Activated CD4-positive, alpha-beta T cell treated with anti-CD3 and anti-CD28 coated beads, Interleukin-10, Interleukin-2, amounts not matched to agents 100 ng/mL and 50 ng/mL, durations not matched to agents 16 hours and 8 hours (primary cell): ENCODE results near the gene PPP1R13B.
"Not testable (repeated sequence)": the region's sequence is repeated elsewhere in the genome, so short reads cannot be mapped to it uniquely, and the experiment has no call there.

ENCODE experiments used
- DNase-seq: peaks from one replicate; pipeline ENCODE4 v3.0.0-alpha.2; 2020

The PPP1R13B gene, protein sequence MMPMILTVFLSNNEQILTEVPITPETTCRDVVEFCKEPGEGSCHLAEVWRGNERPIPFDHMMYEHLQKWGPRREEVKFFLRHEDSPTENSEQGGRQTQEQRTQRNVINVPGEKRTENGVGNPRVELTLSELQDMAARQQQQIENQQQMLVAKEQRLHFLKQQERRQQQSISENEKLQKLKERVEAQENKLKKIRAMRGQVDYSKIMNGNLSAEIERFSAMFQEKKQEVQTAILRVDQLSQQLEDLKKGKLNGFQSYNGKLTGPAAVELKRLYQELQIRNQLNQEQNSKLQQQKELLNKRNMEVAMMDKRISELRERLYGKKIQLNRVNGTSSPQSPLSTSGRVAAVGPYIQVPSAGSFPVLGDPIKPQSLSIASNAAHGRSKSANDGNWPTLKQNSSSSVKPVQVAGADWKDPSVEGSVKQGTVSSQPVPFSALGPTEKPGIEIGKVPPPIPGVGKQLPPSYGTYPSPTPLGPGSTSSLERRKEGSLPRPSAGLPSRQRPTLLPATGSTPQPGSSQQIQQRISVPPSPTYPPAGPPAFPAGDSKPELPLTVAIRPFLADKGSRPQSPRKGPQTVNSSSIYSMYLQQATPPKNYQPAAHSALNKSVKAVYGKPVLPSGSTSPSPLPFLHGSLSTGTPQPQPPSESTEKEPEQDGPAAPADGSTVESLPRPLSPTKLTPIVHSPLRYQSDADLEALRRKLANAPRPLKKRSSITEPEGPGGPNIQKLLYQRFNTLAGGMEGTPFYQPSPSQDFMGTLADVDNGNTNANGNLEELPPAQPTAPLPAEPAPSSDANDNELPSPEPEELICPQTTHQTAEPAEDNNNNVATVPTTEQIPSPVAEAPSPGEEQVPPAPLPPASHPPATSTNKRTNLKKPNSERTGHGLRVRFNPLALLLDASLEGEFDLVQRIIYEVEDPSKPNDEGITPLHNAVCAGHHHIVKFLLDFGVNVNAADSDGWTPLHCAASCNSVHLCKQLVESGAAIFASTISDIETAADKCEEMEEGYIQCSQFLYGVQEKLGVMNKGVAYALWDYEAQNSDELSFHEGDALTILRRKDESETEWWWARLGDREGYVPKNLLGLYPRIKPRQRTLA

DNA sequence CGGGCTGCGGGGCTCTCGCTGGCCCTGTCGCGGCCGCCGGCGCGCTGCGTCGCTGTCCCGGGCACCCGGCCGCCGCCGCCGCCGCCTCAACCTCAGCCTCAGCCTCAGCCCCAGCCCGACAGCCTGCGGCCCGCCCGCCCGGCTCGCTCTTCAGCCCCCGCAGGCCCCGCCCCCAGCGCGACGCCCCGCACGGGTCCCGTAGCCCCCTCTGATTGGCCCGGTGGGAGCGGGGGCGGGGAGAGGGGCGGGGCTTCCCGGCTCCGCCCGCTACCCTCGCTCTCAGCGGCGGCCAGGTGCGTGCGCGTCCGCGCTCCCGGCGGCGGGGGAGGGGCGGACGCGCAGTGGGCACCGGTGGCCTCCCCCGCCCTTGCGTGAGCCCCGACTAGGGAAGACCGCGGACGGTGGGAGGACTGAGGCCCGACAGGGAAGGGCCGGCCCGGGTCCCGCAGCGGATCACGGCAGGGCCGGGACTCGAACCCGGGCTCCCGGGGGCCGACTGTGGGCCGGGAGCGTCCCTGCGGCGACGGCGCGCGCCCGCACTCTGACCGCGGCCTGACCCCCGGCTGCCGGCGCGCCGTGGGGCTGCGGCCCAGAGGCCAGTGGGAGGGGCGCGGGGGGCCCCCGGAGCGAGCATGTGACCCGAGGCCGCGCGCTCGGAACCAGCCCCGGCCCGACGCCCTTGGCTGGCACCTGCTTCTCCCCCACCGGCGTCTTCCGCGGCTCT is at the start of gene PPP1R13B:
Gene PPP1R13B (minus strand): TSS at position 125 of the 724 bp plus-strand sequence. CDS start 268 bp downstream, outside the sequence.
- peak; percentile 95 for DNase-seq

DNA sequence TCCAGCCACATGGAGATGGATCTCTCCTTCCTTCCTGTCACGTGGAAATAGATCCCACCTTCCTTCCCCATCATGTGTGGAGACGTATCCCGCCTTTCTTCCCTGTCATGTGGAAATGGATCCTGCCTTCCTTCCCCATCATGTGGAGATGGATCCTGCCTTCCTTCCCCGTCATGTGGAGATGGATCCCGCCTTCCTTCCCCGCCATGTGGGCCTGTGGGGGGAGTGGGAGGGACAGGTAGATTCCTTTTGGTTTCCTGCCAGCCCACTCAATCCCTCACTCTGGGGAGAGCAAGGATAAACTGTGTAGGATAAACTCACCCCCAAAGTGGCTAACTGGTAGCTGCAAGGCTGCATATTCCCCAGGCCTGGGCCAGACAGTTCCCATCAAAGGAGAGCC is 49.2 kb upstream of the PPP1R13B start:
- no peak for DNase-seq

DNA sequence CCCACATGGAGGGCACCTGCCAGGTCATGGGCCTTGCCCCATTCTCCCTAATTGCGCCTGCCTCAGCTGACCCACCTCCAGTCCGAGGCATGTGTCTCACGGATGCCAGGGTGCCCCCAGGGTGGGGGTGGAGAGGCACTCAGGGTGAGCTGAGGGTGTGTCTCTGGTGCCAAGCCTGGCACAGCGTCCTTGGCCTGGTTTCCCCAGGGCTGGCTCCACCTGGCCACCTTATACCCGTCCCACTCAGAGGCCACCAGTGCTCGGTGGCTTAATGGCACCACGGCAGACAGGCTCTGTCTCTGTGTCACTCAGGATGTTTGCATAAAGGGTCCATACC is 47.3 kb upstream of the PPP1R13B start:
- DNase-seq: no peak

DNA sequence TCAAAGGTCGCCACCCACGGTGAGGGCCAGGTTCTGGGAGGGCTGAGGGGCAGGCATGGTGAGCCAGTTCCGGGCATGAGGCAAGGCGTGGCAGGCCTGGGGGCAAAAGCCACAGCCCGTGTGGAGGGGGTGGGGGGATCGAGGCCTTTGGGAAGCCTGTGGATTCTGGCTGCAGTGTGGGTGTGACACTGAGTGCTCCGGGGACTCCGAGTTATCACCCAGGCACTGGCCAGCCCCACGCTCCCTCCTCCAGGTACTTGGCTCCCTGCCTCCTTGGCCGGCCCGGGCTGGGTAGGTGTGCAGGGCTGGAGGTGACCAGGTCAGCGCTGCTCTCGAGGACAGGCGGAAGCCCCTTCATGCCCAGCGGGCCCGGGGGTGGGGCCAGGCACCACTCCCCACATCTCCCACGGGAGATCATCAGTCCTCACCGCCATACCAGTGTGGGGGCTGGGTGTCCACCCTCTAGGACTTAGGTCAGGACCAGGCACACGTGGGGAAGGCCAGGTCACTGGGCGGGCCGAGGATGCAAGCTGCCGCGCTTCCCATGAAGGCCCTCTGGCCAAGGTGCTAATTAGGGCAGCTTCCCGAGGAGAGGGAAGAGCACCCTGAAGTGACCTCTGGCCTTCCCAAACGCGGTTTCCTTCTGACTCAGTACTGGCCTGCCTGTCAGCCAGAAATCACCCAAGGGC is 46.8 kb upstream of the PPP1R13B start:
- DNase-seq: no peak

DNA sequence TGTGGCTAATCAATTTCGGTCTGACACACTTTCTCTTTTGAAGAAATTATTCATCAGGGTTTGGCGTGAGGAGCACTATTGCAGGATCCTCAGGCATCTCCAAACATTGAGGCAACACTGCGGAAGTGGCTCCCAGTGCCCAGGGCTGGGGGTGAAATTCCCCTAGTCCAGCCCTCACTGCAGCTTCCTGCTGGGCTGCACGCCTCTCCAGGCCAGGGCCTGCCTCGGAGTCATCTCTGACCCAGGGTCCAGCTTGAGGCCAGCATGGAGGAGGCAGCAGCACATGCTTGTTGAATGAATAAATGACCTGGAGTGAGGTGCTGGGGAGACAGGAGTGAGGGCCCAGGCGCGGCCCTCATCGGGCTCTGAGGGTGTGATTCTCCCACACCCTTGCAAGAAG is 44.9 kb upstream of the PPP1R13B start:
- DNase-seq: no peak

DNA sequence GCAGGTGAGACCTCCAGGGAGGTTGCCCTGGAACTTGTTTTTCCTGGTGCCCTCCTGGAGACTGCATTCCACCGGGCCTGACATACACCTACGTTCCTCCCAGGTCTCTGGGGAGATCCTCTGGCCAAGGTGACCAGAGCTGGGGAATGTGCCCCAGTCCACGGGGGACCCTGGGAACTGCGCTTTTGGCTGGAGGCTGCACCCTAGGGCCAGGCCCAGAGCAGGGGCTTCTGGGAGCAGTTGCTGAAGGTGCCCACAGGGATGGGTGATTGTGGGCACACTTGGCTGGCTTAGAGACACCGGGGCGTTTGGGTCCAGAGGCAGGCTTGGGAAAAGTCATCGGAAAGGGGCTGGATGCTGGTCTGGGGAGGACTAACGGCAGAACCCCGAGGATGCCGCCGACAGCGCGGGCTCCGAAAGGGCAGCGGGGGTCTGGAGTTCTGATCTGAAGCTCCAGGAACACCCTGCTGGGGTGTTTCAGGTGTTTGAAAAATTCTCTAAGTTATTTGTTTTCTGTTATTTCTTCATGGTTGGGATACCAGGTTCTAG is 44.4 kb upstream of the PPP1R13B start:
- no peak for DNase-seq

DNA sequence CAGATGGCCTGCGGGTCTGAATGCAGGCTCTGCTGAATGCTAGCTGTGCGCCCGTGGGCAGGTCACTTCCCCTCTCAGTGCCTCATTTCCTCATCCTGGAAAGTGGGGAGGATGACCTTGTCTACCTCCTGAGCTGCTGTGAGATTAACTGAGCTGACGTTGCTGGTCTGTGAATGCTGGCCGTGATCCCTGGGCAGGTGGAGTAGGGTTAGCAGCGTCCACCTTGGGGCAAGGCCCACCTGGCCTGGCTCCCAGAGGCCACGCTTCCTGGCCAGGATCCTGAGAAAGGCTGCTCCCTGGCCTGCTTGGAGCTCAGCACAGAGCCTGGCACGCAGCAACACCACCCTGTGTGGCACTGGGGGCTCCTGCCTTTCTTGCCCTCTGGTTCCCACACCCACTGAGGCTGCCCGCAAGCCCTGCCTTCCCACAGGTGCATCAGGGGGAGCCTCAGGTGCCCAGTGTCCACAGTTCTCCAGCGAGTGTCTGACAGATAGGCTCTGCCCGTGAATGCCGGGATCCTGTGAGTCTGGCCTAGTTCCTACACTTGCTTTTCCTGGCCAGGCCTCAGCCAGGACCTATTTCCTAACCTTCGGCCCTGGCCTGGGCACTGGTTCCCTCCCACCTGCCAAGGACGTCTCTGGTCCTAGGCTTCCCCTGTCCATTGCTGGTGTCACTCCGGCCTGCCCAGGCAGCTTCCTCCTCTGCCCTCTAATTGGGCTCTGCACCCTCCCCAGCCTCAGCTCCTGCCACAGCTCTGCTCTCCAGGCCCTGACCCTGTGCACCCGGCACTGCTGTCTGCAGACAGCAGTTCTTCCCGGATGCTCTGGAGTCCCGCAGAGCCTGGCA is 43.7 kb upstream of the PPP1R13B start:
- DNase-seq: no peak

DNA sequence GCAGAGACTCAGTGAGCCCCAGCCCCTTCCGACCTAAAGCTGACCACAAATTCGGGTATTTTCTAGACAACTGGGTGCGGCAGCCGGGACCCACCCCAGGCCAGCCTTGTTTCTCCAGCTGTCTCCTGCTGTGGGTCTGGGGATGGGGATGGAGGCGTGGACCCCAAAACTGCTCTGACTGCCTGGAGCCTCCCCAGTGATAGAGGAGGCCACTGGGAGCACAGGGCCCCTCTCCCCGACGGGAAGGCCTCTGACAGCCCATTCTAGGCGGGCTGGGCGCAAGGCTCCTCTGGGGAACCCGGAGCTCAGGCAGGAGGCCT is 42.6 kb upstream of the PPP1R13B start:
- DNase-seq: no peak

DNA sequence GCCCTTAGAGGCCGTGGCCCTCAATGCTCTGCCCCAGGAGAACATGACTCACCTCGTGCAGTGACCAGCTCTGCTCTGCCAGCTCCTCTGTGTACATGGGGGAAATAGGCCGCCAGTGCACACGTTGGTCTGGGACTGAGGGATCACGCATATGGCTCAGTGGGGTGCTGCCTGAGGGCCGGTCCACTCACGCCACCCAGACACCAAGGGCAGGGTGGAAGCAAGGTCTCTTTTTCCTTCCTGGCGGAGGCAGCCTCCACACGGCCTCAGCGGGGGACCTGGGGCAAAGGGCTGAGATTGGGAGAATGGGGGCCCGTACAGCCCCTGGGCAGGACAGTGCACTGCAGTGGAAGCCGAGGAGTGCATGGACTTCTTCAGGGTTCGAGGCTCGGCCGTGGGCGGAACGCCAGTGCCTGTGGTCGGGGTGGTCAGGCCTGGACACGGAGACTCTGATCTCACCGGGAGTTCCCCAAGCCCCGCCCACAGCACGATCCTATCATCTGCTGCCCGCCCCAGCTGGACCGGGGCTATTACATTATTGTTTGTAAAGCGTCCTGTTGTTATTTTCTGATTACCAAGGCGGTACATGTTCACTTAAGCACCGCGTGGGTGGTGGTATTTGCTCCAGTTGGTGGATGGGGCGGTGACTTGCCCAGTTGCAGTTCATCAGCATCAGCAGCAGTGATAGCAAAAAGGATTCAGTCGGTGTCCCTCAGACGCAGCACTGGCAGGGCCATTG is 42.1 kb upstream of the PPP1R13B start:
- DNase-seq: no peak

DNA sequence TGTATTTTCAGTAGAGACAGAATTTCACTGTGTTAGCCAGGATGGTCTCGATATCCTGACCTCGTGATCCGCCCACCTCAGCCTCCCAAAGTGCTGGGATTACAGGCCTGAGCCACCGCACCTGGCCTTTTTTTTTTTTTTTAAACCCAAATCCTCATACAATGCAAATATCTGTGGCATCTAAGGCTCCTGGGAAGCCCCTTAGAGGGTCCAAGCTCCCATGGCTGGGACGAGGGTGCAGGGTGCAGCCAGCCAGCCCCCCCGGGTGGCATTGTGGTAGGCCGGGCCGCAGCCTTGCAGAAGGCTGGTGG is 41.6 kb upstream of the PPP1R13B start:
- DNase-seq: not testable (repeated sequence)

DNA sequence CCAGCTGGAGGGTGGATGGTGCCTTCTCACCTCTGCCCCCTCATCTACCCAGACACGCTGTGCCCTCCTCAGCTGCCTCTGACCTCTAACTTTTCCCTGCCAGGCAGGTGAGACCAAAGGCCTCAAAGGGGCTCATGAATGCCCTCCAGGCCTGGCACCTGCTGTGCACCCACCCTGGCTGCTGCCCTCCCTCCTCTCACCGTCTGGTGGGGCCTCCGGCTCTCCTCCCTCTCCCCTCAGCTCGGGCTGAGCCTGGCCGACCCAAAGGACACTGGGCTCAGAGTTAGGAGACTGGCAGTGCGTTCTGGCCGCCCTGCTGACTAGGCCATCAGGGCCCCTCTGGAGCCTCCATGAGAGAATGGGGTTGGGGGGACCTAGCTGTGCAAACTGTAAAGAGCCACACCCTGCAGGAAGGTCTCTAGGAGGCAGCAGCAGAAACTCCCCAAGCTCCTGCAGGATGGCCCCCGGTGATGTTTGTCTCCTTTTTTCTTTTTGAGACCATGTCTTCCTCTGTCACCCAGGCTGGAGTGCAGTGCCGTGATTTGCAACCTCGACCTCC is 40.3 kb upstream of the PPP1R13B start:
- DNase-seq: no peak

DNA sequence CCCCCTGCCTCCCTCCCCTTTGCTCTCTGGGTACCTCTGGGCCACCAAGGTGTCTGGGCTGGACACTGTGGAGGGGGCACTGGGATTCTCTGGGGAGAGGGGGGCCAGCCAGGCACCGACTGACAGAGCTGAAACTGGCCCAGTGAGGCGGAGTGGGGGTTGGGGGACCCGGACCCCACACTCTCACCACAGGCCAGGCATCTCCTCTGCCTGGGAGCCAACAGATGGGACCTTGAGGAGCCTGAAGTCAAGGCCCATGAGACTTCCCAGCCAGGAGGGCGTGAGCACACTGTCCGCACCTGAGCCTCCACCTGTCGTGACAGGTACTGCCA is 39.8 kb upstream of the PPP1R13B start:
- no peak for DNase-seq

DNA sequence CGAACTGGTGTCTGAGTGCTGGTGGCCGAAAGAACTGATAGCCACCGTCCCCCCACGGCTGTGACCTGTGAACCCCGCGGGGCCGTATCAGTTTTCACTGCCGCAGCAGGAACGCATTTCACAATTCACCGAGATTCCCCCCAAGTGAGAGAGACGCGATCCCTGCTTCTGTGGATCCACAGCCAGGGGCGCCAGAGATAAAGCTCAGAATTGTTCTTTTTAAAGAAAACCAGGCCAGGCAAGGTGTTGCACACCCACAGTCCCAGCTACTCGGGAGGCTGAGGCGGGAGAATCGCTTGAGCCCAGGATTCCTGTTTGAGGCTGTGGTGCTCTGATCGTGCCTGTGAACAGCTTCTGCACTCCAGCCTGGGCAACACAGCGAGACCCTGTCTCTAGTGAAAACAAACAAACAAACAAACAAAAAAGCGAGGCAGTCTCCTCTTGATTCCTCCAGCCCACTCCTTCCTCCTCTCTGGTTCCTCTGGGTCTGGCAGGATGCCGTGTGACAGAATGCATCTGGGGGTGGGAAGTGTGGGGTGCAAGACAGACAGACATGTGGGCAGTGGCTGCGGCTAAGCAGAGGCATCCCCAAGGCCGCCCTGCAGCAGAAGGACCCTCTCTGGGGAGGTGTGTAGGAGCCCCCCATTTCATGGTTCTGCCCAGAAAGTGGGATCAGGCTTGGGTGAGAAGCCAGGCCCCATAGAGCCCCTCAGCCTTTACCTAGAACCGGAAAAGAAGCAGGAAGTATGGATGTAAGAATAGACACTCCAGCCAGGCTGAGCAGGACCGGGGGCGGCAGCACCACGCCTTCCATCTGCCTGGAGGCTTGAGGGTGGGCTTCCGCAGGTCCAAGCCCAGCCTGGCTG is 39.2 kb upstream of the PPP1R13B start:
- no peak for DNase-seq

DNA sequence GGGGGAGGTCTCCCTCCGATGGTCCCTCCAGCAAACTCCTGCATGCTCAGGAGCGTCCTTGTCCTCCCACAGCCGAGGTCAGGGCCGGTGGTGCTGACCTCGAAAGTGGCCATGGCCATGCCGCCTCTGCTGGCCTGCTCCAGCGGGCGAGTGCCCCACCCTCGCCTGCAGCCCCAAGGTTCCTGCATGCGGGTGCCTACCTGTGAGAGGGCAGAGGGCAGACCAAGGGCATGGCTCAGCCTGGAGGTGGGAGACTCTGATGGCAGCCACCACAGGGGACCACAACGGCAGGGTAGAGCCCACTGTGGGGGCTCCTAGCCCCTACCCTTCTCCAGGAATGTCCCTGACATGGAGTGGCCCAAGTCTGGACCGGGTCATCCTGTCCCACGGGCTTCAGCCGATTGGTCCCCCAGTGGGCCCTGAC is 38.1 kb upstream of the PPP1R13B start:
- DNase-seq: no peak

DNA sequence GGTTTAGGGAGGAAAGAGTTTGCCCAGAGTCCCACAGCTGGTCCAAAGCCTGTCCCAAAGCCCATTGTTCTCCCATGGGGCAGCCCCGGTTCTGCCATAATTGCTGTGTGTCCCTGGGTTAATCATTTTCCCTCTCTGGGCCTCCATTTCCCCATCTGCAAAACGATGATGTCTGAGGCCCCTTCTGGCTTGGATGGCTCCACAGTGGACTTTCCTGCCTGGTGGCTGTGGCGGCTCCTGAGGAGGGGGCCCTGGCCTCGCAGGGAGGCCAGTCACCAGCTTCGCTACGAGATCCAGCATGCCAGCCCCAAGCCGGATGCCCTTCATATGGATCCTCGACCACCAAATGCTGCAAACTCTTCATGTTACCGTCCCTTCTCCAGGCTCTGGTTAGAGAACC is 37.5 kb upstream of the PPP1R13B start:
- DNase-seq: no peak

DNA sequence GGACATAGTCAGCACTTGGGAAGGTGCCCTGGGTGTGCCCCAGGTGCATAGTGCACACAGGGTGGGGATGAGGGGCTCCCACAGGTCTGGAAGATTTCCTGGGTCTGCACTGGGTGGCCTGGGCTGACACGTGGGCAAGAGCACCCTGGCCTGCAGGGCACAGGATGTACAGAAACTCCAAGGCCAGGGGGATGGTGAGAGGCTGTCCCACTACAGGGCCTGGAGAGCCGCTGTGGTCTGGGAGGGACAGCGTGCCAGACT is 35.8 kb upstream of the PPP1R13B start:
- DNase-seq: no peak

DNA sequence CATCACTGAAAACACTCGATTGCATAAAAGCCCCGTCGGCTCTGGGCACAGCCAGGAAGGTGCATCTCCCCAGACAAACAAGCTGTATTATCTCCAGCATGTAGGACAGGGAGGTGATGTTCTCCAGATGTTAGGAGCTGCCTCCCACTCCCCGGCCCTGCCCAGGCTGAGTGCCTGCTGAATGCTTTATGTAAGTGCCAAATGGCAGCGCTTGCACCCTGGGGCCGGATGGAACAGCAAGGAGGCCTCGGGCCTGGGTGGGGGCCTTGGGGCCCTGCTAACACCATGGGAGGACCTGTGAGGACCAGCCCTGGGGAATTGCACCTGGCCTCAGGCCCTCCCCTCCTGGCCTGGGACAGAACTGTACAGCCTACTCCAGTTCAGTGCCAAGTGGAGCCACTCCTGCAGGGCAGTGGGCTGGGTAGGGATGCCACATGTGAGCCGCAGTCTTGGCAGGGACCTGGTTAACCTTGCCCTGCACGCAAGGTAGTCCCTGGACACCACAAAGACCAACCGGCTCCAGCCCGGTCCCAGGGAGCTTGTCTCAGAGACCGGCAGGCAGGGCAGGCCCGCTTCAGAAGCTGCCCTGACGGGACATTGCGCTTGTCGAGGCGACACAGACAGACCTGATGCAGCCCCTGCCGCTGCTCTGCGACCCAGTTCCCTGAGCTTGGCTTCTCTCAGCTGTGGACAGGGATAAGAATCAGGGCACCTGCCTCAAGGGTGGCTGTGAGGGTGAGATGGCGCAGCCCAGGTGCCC is 35.3 kb upstream of the PPP1R13B start:
- no peak for DNase-seq

DNA sequence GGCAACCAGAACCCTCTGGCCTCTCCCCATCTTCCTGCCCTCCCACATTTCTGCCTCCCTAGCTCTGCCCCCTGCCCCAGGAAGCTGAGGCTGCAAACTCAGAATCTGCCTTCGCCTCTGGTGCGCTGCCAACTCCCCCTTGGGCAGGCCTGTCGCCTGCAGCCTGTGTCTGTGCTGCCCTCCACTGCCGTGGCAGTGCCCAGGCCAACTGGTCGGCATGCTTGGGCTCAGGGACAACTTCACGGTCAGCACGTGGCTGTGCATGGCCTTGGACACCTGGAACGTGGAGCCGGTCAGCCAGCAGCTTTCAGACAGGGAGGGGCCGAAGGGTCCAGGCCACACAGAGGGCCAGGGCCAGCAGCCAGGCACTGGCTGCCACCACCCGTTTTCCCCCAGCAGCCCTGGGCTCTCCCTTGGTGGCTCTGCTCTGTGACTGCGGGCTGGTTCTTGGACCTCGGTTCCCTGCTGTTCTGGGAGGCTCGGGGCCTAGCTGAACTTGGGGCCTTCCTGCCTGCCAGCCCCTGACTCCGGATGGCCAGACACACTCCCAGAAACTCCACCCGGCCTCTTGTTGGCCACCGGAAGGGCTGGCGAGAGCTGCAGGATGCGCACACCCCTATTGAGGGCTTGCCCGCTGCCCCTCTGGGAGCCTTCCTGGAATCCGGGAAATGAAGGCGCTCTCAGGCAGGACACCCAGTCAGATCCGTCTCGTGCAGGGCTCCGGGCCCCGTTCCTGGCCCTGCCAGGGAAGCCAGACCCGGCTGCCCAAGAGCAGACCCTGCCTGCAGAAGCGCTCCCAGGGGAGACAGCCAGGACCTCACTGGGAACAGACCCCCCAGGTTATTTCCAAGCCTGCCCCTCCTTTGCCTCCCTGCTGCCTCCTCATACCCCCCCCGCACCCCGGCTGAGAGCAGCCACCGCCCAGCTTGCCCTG is 34.2 kb upstream of the PPP1R13B start:
- no peak for DNase-seq
